Activated CD8-positive, alpha-beta memory T cell treated with anti-CD3 and anti-CD28 coated beads for 4 hours (primary cell): ENCODE measurements around the gene EYS.

Source experiments
- DNase-seq, 2 donors: peaks; one replicate each; pipeline ENCODE4 v3.0.0-alpha.2; 2020; ENCODE audit warnings: low read depth in 2 of 2

Gene EYS

GRCh38 chr6:64969139-64969538, 737.9 kb downstream of the EYS start:
- DNase-seq: no peak

- DNase-seq: no peak
Observed at GRCh38 chr6:64955435-64955848, 751.6 kb downstream of the EYS start.

- no peak for DNase-seq
Observed at GRCh38 chr6:64949257-64949656, 757.8 kb downstream of the EYS start.

GRCh38 chr6:64948261-64948660, 758.8 kb downstream of the EYS start:
- no peak for DNase-seq

- DNase-seq: no peak
Observed at GRCh38 chr6:64945450-64945849, 761.6 kb downstream of the EYS start.

GRCh38 chr6:64932486-64932885, 774.5 kb downstream of the EYS start:
- DNase-seq: no peak

GRCh38 chr6:64930681-64931080, 776.3 kb downstream of the EYS start:
- no peak for DNase-seq

- DNase-seq: no peak
Observed at GRCh38 chr6:64926051-64926450, 781.0 kb downstream of the EYS start.

GRCh38 chr6:64920257-64920656, 786.8 kb downstream of the EYS start:
- no peak for DNase-seq

GRCh38 chr6:64914124-64914523, 792.9 kb downstream of the EYS start:
- DNase-seq: no peak

GRCh38 chr6:64912966-64913365, 794.1 kb downstream of the EYS start:
- no peak for DNase-seq

- no peak for DNase-seq
Observed at GRCh38 chr6:64908104-64908503, 798.9 kb downstream of the EYS start.

- DNase-seq: no peak
Observed at GRCh38 chr6:64904616-64905015, 802.4 kb downstream of the EYS start.

- no peak for DNase-seq
Observed at GRCh38 chr6:64902596-64902995, 804.4 kb downstream of the EYS start.

- DNase-seq: no peak
Observed at GRCh38 chr6:64896939-64897338, 810.1 kb downstream of the EYS start.

GRCh38 chr6:64895945-64896344, 811.1 kb downstream of the EYS start:
- no peak for DNase-seq

- DNase-seq: no peak
Observed at GRCh38 chr6:64890609-64891008, 816.4 kb downstream of the EYS start.

- no peak for DNase-seq
Observed at GRCh38 chr6:64889144-64889543, 817.9 kb downstream of the EYS start.

GRCh38 chr6:64874776-64875175, 832.2 kb downstream of the EYS start:
- DNase-seq: no peak

- no peak for DNase-seq
Observed at GRCh38 chr6:64872633-64873032, 834.4 kb downstream of the EYS start.

GRCh38 chr6:64861039-64861651, 845.9 kb downstream of the EYS start:
- no peak for DNase-seq

- no peak for DNase-seq
Observed at GRCh38 chr6:64860203-64860602, 846.8 kb downstream of the EYS start.

- no peak for DNase-seq
Observed at GRCh38 chr6:64850121-64850520, 856.9 kb downstream of the EYS start.

GRCh38 chr6:64848467-64848866, 858.6 kb downstream of the EYS start:
- DNase-seq: no peak
